ENCODE results near the gene AHI1. TPM values are rescaled to one million over a fixed set of nuclear protein-coding genes. Genes with fewer than 3 reads are reported as not detected.

The AHI1 gene
- total RNA-seq, 1 experiment from 2014 or later = 18.8 TPM

- Mint-ChIP-seq H3K4me3 (no peak overlapping the region), H3K27me3 (ENCODE audit: low read depth) (no peaks in the 10 kb centered on the region), H3K9me3 (no peaks in the 10 kb centered on the region), H3K27ac (no peak overlapping the region), H3K4me1 (peaks cover 11% of the 10 kb centered on the region), H3K36me3 (no peaks in the 10 kb centered on the region)
- TF ChIP-seq NR1H2 (CRISPR knock-in tag; IDR thresholded peaks at IDR 0.05) (no peak), RELA (CRISPR knock-in tag; IDR thresholded peaks at IDR 0.05; ENCODE audit: borderline replicate concordance) (no peak), ELF4 (CRISPR knock-in tag; IDR thresholded peaks at IDR 0.05; ENCODE audit: low read depth) (no peak), HMGA2 (CRISPR knock-in tag; IDR thresholded peaks at IDR 0.05) (no peak), IRF2 (CRISPR knock-in tag; IDR thresholded peaks at IDR 0.05; ENCODE audit: borderline replicate concordance, low read depth) (no peak), GTF2I (CRISPR knock-in tag; conservative IDR thresholded peaks at IDR 0.05) (no peak), TEAD4 (CRISPR knock-in tag; IDR thresholded peaks at IDR 0.05) (no peak), ZNF121 (CRISPR knock-in tag; IDR thresholded peaks at IDR 0.05) (no peak), ATF1 (CRISPR knock-in tag; IDR thresholded peaks at IDR 0.05) (no peak), NFE2L1 (CRISPR knock-in tag; IDR thresholded peaks at IDR 0.05) (no peak), ZNF219 (CRISPR knock-in tag; IDR thresholded peaks at IDR 0.05; ENCODE audit: borderline replicate concordance) (no peak), ESRRA (CRISPR knock-in tag; IDR thresholded peaks at IDR 0.05; ENCODE audit: borderline replicate concordance) (no peak)
- TF ChIP-seq, protein P1, sequence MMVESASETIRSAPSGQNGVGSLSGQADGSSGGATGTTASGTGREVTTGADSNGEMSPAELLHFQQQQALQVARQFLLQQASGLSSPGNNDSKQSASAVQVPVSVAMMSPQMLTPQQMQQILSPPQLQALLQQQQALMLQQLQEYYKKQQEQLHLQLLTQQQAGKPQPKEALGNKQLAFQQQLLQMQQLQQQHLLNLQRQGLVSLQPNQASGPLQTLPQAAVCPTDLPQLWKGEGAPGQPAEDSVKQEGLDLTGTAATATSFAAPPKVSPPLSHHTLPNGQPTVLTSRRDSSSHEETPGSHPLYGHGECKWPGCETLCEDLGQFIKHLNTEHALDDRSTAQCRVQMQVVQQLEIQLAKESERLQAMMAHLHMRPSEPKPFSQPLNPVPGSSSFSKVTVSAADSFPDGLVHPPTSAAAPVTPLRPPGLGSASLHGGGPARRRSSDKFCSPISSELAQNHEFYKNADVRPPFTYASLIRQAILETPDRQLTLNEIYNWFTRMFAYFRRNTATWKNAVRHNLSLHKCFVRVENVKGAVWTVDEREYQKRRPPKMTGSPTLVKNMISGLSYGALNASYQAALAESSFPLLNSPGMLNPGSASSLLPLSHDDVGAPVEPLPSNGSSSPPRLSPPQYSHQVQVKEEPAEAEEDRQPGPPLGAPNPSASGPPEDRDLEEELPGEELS (CRISPR knock-in tag; IDR thresholded peaks at IDR 0.05) = no peak
- TF ChIP-seq, protein P2, sequence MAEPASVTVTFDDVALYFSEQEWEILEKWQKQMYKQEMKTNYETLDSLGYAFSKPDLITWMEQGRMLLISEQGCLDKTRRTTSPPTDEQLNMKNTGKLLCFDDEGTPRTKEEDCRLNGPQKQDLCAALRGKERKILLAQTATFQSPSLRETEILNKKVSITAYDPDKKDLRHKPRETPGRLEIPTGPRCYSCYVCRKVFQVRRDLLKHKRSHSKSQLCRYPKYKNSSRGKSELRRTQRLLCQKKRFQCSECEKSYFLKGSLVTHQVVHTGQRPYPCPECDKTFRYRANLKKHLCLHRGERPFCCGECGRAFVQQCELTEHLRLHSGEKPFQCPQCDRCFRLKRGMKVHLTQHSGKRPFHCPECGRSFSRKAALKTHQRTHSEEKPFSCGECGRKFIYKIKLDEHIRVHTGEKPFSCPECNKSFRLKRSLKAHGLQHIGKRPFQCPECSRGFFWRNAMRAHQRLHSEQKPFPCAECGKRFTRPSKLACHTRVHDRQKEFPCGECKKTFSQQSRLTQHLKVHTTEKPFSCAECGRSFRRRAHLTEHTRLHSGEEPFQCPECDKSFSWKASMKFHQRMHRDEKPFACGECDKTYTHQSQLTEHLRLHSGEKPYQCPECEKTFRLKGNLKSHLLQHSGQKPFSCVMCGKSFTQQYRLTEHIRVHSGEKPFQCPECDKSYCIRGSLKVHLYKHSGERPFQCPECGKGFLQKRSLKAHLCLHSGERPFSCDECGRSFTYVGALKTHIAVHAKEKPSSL (CRISPR knock-in tag; conservative IDR thresholded peaks at IDR 0.05) = no peak
- CTCF ChIA-PET = interaction anchor here (0.7 kb wide), 1 partner anchor 79 kb away, joined by 4 read pairs; no protein-coding TSS in a partner anchor
- DNase-seq (ENCODE audit: low spot score) (no peak), ATAC-seq (no peak)
- POLR2A ChIA-PET = no interaction called here
These were observed 261.2 kb downstream of the AHI1 start for GRCh38 chr6:135236319-135236718.

DNA sequence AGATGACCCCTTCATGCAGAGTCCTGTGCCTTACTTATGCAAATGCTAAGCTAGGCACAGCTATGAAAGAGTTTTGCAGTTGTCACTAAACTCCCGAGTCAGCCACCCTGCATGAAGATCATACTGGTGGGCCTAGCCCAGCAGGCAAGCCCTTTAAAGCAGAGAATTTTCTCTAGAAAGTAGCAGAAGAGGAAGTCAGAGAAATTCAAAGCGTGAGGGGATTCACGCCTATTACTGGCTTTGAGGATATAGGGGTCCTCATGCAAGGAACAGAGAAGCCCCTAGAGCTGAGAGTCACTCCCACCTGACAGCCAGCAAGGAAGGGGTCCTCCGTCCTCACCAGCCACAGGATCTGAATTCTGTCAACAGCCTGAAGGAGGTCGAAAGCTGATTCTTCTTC, 261.8 kb downstream of the AHI1 start:
- POLR2A ChIA-PET = no interaction called here
- CTCF ChIA-PET = no interaction called here
- no peak overlapping the region for H3K4me3 Mint-ChIP-seq
- H3K27me3 Mint-ChIP-seq (ENCODE audit: low read depth) = no peaks in the 10 kb centered on the region
- TF ChIP-seq ZBTB21 (CRISPR knock-in tag; IDR thresholded peaks at IDR 0.05; ENCODE audit: borderline replicate concordance) = no peak
- TF ChIP-seq HMGA2 (CRISPR knock-in tag; IDR thresholded peaks at IDR 0.05) = no peak
- no peaks in the 10 kb centered on the region for H3K36me3 Mint-ChIP-seq
- peaks cover 13% of the 10 kb centered on the region for H3K4me1 Mint-ChIP-seq
- DNase-seq (ENCODE audit: low spot score) = no peak
- no peaks in the 10 kb centered on the region for H3K9me3 Mint-ChIP-seq
- ATAC-seq = no peak
- no peak overlapping the region for H3K27ac Mint-ChIP-seq

DNA sequence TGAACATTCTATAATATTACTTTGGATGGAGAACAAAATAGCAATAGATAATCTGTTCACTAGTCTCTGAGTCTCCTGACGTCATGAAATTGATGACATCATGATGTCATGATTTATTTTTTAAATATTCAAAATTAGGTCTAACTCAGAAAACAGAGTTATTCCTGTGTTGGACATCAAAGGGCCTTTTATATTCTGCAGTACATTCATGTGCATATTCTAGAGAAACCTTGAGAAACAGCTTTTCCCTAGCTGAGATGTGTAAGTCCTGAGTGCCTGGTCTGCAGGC, 263.1 kb downstream of the AHI1 start:
- no peak overlapping the region for H3K4me3 Mint-ChIP-seq
- DNase-seq (ENCODE audit: low spot score) (no peak), ATAC-seq (no peak)
- H3K27me3 Mint-ChIP-seq (ENCODE audit: low read depth) = no peaks in the 10 kb centered on the region
- no peaks in the 10 kb centered on the region for H3K36me3 Mint-ChIP-seq
- TF ChIP-seq NR2C2 (CRISPR knock-in tag; IDR thresholded peaks at IDR 0.05) = no peak
- TF ChIP-seq ELF4 (CRISPR knock-in tag; IDR thresholded peaks at IDR 0.05; ENCODE audit: low read depth) = no peak
- POLR2A ChIA-PET = interaction anchor here (1.2 kb wide), 1 partner anchor 12 kb away, joined by 3 read pairs; no protein-coding TSS in a partner anchor
- no peaks in the 10 kb centered on the region for H3K9me3 Mint-ChIP-seq
- CTCF ChIA-PET = no interaction called here
- H3K4me1 Mint-ChIP-seq = peaks cover 14% of the 10 kb centered on the region
- H3K27ac Mint-ChIP-seq = no peak overlapping the region

Measured in WTC11 (cell line).